HG03097 (cell line): ENCODE data around the gene TCF7L1.
"Not testable (repeated sequence)": the region's sequence is repeated elsewhere in the genome, so short reads cannot be mapped to it uniquely, and the experiment has no call there.

Source experiments
- ATAC-seq: cut with Tn5 transposase; IDR thresholded peaks from one replicate; pipeline ENCODE4 v1.9.1; 2021; ENCODE audit not compliant: unreplicated experiment, low FRiP score

Gene TCF7L1

DNA sequence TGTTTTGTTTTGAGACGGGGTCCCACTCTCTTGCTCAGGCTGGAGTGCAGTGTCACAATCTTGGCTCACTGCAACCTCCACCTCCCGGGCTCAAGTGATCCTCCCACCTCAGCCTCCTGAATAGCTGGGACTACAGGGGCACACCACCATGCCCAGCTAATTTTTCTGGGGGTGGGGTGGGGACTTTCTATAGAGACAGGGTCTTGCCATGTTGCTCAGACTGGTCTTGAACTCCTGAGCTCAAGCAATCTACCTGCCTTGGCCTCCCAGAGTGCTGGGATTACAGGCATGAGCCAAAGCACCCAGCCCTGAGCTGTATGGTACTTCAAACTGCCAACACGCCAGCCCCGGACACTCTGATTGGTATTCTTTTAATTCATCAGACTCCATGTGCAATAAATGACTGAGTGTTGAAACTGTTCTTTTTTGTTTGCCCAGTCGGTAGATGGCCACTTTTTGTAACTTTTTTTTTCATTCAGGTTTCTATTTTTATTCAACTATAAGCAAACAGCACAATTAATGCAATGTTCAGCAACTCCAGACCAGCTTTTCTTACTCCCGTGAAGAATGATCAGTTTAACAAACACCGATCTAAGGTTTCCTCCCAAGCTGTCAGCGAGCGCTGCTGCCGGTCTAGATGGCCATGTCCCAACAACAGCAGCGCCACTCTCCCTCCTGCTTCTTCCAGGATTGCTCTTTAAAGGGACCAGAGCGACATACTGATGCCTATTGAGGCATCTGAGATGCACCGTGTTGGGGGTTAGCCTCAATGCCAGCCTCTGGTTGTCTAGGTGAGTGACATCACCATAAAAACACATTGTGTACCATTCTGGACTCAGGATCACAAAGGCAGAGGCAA lies 207.1 kb downstream of the TCF7L1 start:
- no peak for ATAC-seq

DNA sequence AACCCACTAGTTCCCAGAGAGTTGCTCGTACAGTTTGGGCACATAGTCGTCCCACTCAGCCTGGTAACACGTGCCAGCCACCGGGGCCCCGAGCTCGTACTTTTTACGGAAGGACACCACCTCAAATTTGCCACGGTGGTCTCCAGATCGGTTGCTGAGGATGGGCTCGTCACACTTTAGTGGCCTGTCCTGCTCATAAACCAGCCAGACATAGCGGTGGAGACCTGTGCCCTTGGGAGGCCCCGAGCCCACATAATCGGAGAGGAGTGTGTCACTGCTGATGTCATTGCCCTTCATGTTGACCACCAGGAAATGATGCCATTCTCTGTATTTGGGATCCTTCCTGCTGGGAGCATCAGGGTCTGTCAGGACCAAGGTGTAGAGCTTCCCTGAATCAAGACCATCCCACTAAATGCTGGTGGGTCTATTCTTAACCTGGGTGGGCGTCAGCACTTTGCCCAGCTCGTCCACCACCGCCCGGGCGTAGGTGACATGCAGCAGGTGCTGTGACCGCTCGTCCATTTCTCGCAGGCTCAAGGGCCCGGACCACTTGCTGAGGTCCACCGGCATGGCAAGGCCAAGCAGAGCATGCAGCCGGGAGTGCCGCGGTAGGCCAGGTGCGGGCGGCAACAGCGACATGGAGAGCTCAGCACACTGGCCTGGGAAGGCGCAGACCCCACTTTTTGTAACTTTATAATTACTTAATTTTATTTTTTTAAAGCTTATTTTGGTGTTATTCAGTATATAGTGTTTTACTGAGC lies 208.3 kb downstream of the TCF7L1 start:
- ATAC-seq, result no peak

DNA sequence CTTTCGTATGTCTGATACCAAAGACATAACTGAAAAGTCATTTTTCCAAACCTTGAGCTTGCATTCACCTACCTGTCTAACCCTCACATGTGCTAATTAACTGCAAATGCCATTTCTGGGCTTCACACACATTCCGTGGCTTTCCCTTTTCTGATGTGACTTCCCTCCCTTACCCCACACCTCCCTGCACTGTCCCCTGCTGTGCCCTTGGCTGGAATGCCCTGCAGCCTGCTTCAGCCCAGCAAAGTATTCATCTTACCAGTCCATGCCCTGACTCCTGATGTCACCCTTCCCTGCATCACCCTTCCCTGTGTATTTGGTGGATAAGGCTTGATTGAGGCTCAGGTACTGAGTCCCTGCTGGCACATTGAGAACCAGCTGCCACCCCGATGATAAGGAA lies 209.0 kb downstream of the TCF7L1 start:
- no peak for ATAC-seq

DNA sequence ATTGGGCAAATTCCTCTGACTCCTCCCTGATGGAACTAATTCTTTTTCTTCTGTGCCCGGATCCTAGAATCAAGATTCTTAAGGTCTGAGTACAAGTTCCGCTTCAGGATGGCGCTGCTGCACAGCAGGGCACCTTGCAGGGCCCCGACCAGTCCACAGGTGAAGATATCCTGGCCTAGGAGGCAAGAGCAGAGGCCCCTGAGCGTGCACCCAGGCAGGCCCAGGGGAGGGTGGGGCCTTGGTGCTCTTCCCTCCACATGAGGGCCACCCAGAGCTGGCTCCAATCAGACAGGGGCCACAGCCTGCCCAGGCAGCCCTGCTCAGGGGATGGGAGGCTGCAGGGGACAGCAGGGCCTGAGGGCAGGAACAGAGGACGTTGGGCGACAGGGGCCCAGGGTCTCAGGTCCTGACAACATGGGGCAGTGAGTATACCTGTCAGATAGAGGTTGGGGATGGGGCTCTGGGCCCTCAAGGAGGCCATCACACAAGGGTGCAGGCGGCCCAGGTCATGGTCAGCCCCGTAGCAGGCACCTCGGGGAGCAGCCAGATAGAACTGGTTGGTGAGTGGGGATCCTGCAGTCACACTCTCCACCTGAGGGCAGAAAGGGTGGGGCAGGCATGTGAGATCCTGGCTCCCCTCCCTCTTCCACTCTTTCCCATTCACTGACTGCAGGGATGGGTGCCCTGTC lies 210.2 kb downstream of the TCF7L1 start:
- not testable (repeated sequence) for ATAC-seq

DNA sequence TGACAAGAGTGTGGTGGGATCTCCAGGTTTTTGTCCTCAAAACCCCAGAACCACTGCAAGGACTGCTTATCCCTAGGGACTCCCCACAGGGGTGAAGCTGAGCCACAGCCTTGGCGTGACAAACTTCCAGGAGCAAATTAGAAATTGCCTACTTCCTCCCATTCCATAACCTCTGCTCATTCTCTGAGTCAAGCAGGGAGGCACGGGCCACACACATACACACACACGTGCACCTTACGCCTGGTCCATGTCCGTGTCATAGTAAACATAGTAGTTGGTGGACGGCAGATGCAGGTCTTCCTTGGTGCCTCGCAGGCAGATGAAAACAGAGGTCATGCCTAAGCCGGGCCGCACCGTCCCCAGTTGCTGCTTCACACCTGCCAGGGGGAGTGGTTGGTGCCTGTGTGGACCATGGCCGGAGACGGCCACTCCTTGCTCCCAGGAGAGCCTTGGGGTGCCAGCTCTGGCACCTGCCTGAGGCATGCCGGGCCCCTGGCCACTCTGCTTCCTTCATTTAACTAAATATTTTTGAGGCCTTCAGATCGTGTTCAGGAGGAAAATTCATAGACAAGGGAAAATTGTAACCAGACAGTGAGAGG lies 211.3 kb downstream of the TCF7L1 start:
- no peak for ATAC-seq

DNA sequence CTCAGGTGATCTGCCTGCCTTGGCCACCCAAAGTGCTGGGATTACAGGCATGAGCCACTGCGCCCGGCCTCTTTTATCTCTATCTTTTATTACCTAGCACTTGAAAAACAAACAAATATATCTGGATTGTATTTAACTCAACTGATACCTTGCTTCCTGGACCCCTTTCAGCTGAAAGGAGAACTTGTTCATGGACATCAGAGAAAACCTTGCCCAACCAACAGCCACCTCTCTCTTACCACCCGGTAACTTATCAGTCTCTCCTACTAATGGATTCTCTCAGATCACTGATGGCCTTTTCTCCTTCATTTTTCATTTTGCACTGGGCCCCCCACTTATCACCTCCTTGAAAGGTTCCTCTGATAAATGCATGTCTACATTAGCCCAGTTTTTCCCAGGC lies 214.4 kb downstream of the TCF7L1 start:
- ATAC-seq, result no peak

DNA sequence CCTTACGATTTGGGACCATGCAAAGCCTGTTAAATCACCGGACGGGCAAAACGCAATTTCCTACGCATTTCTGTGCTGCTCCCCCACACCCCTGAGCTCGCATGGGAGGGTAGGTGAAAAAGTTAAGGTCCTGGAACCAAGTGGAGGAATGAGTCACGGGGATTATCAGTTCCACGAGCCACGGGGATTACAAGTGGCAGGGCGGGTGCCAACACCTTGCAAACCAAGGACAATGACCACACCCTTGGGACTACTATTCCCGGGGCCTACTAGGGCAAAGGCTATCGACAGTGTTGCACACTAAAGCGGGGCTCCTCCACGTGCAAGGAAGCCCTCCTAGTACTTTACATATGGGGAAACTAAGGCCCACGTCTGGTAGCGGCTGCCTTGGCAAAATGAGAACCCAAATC lies 220.7 kb downstream of the TCF7L1 start:
- no peak for ATAC-seq

DNA sequence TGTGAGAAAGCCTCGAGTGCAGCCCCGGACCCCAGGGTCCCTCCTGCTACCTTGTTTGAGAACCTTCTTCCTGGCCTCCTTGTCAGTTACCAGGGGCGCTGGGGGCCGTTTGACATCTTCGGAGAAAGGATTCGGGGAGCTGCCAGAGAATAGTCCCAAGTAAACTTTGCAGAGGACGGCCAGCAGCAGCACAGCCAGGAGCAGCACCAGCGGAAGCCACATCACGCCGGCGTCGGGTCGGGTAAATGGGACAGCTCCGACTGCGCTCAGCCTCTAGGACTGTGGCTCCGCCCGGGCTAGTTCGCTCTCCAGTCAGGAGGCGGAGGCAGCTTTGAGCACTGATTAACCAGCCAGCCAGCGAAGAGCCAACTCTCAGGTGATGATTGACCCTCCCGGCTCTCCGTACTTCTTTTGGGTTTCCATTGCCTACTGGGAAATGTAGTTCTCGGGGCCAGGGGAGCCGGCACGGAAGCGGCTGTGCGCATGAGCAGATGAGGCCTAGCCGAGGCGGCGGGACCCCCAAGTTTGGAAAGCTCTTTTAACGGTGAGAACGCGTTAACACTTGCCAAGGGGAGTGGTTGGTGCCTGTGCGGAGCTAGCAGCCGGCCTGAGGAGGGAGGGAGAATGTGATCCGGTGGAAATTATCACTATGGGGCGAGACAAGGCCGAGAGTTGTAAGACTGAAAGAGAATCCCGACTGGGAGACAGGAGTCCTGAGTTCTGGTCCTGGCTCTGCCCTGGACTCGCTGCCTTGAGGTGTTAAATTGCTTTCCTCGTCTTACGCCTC lies 221.3 kb downstream of the TCF7L1 start, which contains the start of the genes ELMOD3 and RETSAT:
TSS of gene ELMOD3 (plus strand) at position 484 of the 787 bp plus-strand sequence. CDS start 2,430 bp downstream, outside the sequence.
TSS of gene RETSAT (minus strand) at position 243 of the 787 bp plus-strand sequence. CDS start at position 222, 21 bp downstream.
- peak; percentile 94 for ATAC-seq

DNA sequence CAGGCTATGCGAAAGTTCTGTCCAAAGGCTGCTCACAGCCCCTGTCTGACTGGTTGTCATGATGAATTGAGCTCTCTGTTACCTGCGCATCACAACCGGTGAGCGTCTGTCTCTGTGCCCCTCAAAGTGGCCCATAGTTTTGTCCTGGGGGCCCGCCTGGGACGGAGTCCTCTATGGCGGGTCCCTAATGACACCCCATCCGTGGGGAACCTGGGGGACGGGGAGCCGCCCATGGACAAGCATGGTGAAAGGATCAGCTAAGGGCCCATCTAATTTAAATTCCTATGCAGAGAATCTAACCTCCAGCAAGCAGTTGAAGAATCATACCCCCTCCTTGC lies 221.8 kb downstream of the TCF7L1 start:
- peak; percentile 5 for ATAC-seq

DNA sequence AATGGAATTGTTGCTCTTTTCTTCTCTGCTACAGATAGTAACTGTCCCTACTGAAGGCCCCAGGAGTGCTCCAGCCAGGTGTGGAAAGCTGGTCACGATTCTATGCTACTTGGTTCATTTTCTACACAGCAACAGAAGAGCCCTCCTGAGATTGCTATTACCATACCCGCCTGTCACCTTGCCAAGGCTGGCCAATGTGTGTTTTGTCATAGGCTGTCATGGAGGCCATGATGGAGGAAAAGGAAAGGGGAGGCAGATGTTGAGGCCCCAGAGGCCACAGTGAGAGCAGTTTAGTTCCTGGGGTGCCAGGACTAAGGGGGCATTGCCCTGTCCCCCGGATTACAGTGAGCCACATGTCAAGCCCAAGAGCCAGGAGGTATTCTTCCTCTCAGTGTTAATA lies 222.3 kb downstream of the TCF7L1 start:
- ATAC-seq, result no peak

DNA sequence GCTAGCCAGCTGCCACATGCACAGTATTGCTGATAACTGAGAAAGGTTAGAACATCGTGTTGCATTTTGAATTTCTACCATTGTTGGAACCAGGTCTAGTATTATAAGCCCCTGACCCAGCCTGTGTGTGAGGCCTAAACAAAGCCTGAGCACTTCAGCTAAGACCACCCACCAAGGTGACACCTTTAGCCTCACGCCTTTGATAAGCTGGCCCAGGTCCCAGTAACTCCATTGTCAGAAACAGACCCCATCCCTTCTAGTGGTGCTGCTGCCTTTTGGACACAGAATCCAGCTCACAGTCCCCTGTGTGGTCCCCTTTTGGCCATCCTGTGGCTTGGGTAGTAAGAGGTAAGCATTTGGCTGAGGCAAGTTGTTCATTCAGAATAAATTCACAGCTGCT lies 223.0 kb downstream of the TCF7L1 start:
- ATAC-seq, result no peak

DNA sequence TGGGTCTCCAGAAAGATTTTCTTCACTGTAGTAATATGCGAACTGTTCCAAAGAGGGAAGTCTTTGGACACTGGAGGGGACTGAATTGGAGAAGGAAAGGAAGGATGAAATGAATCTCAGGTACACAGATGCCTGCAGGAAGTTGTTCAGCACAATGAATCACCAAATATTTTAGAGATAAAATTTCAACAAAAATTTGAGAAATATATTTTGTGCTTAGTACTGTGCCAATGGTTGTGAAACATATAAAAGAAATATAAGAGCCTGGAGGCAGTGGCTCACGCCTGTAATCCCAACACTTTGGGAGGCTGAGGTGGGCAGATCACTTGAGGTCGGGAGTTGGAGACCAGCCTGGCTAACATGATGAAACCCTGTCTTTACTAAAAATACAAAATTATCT lies 224.5 kb downstream of the TCF7L1 start:
- ATAC-seq, result no peak
